ENCODE results near the gene MDC1.

GRCh38 chr6:30747902-30748769, 31.1 kb upstream of the MDC1 start:
- TF ChIP-seq EZH2 (IDR thresholded peaks at IDR 0.05; ENCODE audit: insufficient read depth, poor library complexity, severe bottlenecking) (no peak), EZH2phosphoT487 (IDR thresholded peaks at IDR 0.05; ENCODE audit: insufficient read depth, low read depth) (no peak)
